GM13976 (cell line): ENCODE results near the gene TRPM4.
A peak's percentile ranks its signal among the peaks of the same experiment; 100 is the strongest.

Source experiments
- DNase-seq: peaks from one replicate; pipeline ENCODE4 v3.0.0; 2012; ENCODE audit warnings: low spot score
- CTCF ChIP-seq: IDR thresholded peaks from 2 replicates; pipeline ENCODE4 v1.5.1; 2012; ENCODE audit warnings: borderline replicate concordance, mild to moderate bottlenecking; ENCODE audit not compliant: insufficient read depth; ENCODE audit errors: extremely low read depth, missing control alignments, control extremely low read depth
- in situ Hi-C: fragments of 300-500 bp; cut with MboI; formaldehyde crosslinking; loops from one replicate; pipeline ENCODE4 v1.12.0; 2022; ENCODE audit warnings: low sequenced_read_pairs, mixed read lengths, inconsistent platforms; ENCODE audit not compliant: unreplicated experiment

The TRPM4 gene

GRCh38 chr19:49182848-49183375 is 25.3 kb downstream of the TRPM4 start:
- in situ Hi-C loops = no loop called here
- TF ChIP-seq CTCF = no peak
- no peak for DNase-seq

GRCh38 chr19:49186108-49186507 is 28.5 kb downstream of the TRPM4 start:
- in situ Hi-C loops = no loop called here
- DNase-seq = peak; percentile 6
- no peak for TF ChIP-seq CTCF

GRCh38 chr19:49188626-49189200 is 31.1 kb downstream of the TRPM4 start:
- no peak for TF ChIP-seq CTCF
- DNase-seq = peak; percentile 11
- in situ Hi-C loops = no loop called here

GRCh38 chr19:49189259-49189658 is 31.7 kb downstream of the TRPM4 start:
- no peak for TF ChIP-seq CTCF
- no peak for DNase-seq
- in situ Hi-C loops = no loop called here

- no peak for DNase-seq
- in situ Hi-C loops = no loop called here
- TF ChIP-seq CTCF = no peak
These were observed 33.2 kb downstream of the TRPM4 start for GRCh38 chr19:49190781-49191180.

GRCh38 chr19:49193822-49194394 is 36.3 kb downstream of the TRPM4 start:
- DNase-seq = no peak
- in situ Hi-C loops = no loop called here
- no peak for TF ChIP-seq CTCF
